C4-2B (cell line): ENCODE measurements around the gene APOA1.

Source experiments
- H3K27ac ChIP-seq: fragments of 450-650 bp; 2 replicates; pipeline ENCODE4 v1.5.1; 2017
- ZFX ChIP-seq: fragments of 450-650 bp; IDR thresholded peaks from 2 replicates; pipeline ENCODE4 v1.6.1; 2017
- TF ChIP-seq, protein P1 (sequence below): fragments of 450-650 bp; conservative IDR thresholded peaks from 2 replicates; pipeline ENCODE4 v1.5.1; 2017; ENCODE audit warnings: mild to moderate bottlenecking

The APOA1 gene

DNA sequence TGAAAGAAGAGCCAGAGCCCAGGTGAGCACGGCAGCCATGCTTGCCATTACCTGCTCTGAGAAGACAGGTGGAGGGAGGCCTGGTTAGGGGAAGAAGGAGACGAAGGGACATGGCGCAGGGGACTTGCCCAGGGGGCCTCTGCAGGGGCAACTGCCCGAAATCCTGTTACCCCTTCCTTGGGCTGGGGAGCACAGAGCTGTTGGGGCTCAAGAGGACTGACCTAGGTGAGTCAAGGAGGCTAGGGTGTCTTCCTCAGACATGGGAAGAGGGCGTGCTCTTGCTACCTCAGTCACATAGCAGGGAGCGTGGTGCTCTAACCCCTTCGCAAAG lies 45.6 kb downstream of the APOA1 start, which contains the start of gene APOA5:
TSS of gene APOA5 (minus strand) at position 67 of the 331 bp plus-strand sequence. CDS start at position 48, 19 bp downstream.
- TF ChIP-seq ZFX: no peak
- TF ChIP-seq, protein P1, sequence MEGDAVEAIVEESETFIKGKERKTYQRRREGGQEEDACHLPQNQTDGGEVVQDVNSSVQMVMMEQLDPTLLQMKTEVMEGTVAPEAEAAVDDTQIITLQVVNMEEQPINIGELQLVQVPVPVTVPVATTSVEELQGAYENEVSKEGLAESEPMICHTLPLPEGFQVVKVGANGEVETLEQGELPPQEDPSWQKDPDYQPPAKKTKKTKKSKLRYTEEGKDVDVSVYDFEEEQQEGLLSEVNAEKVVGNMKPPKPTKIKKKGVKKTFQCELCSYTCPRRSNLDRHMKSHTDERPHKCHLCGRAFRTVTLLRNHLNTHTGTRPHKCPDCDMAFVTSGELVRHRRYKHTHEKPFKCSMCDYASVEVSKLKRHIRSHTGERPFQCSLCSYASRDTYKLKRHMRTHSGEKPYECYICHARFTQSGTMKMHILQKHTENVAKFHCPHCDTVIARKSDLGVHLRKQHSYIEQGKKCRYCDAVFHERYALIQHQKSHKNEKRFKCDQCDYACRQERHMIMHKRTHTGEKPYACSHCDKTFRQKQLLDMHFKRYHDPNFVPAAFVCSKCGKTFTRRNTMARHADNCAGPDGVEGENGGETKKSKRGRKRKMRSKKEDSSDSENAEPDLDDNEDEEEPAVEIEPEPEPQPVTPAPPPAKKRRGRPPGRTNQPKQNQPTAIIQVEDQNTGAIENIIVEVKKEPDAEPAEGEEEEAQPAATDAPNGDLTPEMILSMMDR: no peak
- peak within 1 kb of the TSS; percentile 5 for H3K27ac ChIP-seq

DNA sequence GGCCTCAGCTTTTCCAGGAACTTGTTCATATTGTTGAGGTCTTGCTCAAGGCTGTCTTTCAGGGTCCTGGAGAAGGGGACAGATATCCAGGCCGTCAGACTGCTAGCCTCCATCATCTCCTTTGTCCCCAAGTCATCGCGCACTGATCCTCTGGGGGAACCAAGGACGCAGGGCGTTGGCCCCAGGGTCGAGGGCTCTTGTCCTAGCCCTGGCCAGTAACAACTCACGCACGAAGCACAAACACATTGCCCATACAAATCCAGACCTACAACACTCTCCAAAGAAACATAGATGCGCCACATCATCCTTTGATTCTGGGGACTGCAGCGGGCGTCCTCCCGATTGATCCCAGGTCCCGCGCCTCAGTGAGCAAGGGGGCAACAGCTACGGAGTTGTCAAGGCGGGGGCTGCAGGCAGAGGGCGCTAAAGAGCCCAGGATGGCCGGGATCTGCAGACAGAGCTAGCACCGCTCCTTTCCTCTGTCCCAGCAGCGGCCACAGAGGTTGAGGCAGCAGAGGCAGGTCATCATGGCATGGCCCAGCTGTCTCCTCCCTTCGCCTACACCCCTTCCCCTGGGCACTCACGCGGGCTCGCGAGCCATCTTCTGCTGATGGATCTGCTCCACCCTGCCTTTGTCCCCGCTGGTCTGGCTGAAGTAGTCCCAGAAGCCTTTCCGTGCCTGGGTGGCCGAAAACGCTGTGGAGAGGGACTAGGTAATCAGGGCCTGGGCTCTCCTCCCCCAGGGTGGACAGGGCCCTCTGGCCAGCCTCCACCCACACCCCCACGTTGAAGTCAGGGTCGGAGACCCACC lies 46.2 kb downstream of the APOA1 start:
- H3K27ac ChIP-seq: peak overlapping the region; percentile 5
- TF ChIP-seq, protein P1: peak; percentile 94
- TF ChIP-seq ZFX: no peak

DNA sequence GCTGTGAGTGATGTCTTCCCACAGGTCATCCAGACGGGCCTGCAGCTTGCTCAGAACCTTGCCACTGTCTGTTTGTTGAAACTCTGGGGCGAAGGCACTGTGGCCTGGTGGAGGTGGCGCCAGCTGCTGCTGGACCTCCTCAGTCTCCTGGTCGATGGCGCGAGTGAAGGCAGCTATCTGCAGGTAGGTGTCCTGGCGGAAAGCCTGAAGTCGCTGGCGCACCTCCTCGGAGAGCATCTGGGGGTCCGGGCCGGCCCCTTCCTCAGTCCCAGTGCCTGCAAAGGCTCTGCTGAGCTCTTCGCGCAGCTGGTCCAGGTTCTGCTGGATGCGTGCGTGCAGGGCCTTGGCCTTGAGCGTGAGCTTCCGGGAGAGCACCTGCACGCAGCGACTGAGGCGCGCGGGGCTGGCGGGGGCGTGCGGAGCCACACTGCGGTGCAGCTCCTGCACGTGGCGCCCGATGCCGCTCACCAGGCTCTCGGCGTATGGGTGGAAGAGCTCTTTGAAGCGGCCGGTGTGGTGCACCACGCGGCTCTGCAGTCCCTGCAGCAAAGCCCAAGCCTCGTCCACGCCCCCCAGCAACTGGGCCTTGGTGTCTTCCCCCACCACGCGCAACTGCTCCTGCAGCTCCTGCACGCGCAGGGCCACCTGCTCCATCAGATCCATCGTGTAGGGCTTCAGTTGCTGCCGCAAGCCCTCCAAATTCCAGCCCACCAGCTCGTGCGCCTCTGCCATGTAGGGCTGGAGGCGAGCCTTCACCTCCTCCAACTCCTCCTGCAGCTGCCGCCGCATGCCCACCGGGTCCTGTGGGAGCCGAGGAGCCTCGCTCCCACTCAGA lies 47.0 kb downstream of the APOA1 start:
- no peak for TF ChIP-seq ZFX
- TF ChIP-seq, protein P1: no peak
- H3K27ac ChIP-seq: no peak overlapping the region

DNA sequence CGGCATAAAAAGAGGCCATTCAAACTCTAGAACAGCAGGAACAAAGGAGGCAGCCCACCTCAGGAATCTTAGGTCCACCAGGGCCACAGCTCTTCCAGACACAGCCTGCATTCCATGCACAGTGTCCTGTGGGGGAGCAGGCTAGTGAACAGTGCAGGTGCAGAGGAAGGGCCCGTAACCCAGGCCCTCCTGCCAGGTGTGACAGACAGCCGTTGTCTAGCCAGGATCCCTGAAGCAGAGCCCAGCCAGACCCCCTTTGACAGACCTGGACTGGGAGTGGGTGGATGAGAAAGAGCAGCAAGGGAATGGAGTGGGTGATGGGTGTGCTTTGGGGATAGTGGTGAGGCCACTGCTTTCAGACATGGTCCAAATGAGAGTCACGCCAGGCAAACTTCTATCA lies 48.4 kb downstream of the APOA1 start:
- no peak for TF ChIP-seq ZFX
- TF ChIP-seq, protein P1: no peak
- no peak overlapping the region for H3K27ac ChIP-seq

DNA sequence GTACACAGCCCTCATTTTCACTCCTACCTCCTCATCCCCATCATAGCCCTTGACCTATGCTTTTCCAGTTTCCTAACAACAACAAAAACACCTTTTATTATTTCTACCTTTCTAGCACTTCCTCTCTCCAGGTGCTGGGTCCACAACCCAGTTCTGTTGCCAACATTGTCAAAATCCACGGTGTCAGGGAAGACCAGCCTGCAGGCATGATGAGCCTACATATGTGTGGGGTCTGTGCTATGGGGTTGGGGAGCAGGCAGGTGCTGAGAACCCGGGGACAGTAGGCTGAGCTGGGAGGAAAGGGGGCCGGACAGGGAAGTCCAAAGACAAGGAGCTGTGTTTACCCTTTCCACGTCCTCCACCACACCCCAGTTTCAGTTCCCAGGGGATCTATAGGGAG lies 48.9 kb downstream of the APOA1 start:
- TF ChIP-seq, protein P1: no peak
- no peak for TF ChIP-seq ZFX

GRCh38 chr11:116787786-116788486 lies 49.5 kb downstream of the APOA1 start, which contains the start of gene ZPR1:
Gene ZPR1, minus strand, starts transcription at chr11:116788023. Its CDS starts 33 bp downstream, at chr11:116787990.
- H3K27ac ChIP-seq: peak within 1 kb of the TSS; percentile 78
- TF ChIP-seq, protein P1: no peak
- TF ChIP-seq ZFX: no peak

More for the DNA sequence above, 48.9 kb downstream of the APOA1 start:
- peak overlapping the region; percentile 78 for H3K27ac ChIP-seq
